Liver (tissue), 3 donors: ENCODE data around the gene C6orf89.

ENCODE experiments used
- EGR1 ChIP-seq, 2 donors: IDR thresholded peaks; 2 replicates each; pipeline ENCODE4 v1.6.1; 2016 to 2018; ENCODE audit warnings: antibody characterized with exemption in 2 of 2, low read depth in 2 of 2
- GABPA ChIP-seq, 2 donors: IDR thresholded peaks in 1 of 2; conservative IDR thresholded peaks in 1 of 2; 2 replicates each; pipeline ENCODE4 v1.6.1; 2016; ENCODE audit warnings: antibody characterized with exemption in 2 of 2, mild to moderate bottlenecking in 1 of 2, moderate library complexity in 1 of 2
- HNF4A ChIP-seq, 2 donors: conservative IDR thresholded peaks; 2 replicates each; pipeline ENCODE4 v1.6.1; 2016; ENCODE audit warnings: antibody characterized with exemption in 2 of 2, mild to moderate bottlenecking in 2 of 2
- JUND ChIP-seq, 2 donors: IDR thresholded peaks; 2 replicates each; pipeline ENCODE4 v1.6.1; 2016; ENCODE audit warnings: antibody characterized with exemption in 2 of 2
- MAX ChIP-seq: IDR thresholded peaks from 2 replicates; pipeline ENCODE4 v1.6.1; 2016; ENCODE audit warnings: antibody characterized with exemption
- RAD21 ChIP-seq, 2 donors: IDR thresholded peaks; 2 replicates each; pipeline ENCODE4 v1.6.1; 2016; ENCODE audit warnings: antibody characterized with exemption in 2 of 2, mild to moderate bottlenecking in 2 of 2
- RXRA ChIP-seq, 2 donors: IDR thresholded peaks; 2 replicates each; pipeline ENCODE4 v1.6.1; 2017 to 2018; ENCODE audit warnings: antibody characterized with exemption in 2 of 2, mild to moderate bottlenecking in 1 of 2
- SP1 ChIP-seq: IDR thresholded peaks from 2 replicates; pipeline ENCODE4 v1.6.1; 2018; ENCODE audit warnings: antibody characterized with exemption, mild to moderate bottlenecking
- TAF1 ChIP-seq: conservative IDR thresholded peaks from 2 replicates; pipeline ENCODE4 v1.6.1; 2016; ENCODE audit warnings: antibody characterized with exemption, mild to moderate bottlenecking
- YY1 ChIP-seq: IDR thresholded peaks from 2 replicates; pipeline ENCODE4 v1.6.1; 2016; ENCODE audit warnings: antibody characterized with exemption, mild to moderate bottlenecking
- ZBTB33 ChIP-seq: IDR thresholded peaks from 2 replicates; pipeline ENCODE4 v1.6.1; 2016; ENCODE audit warnings: antibody characterized with exemption
- TF ChIP-seq, protein P1 (sequence below): fragments of 150-350 bp; IDR thresholded peaks from 2 replicates; pipeline ENCODE4 v1.5.1; 2017; ENCODE audit warnings: improper control_type of control experiment, low read depth, low read length; ENCODE audit not compliant: missing input control
- TF ChIP-seq, protein P2 (sequence below): IDR thresholded peaks from 2 replicates; pipeline ENCODE4 v1.6.1; 2016; ENCODE audit warnings: antibody characterized with exemption, mild to moderate bottlenecking
- TF ChIP-seq, protein P3 (sequence below): IDR thresholded peaks from 2 replicates; pipeline ENCODE4 v1.6.1; 2016; ENCODE audit warnings: antibody characterized with exemption
- donor health status: healthy.
- donor health status: healthy.

- TF ChIP-seq, protein P1, sequence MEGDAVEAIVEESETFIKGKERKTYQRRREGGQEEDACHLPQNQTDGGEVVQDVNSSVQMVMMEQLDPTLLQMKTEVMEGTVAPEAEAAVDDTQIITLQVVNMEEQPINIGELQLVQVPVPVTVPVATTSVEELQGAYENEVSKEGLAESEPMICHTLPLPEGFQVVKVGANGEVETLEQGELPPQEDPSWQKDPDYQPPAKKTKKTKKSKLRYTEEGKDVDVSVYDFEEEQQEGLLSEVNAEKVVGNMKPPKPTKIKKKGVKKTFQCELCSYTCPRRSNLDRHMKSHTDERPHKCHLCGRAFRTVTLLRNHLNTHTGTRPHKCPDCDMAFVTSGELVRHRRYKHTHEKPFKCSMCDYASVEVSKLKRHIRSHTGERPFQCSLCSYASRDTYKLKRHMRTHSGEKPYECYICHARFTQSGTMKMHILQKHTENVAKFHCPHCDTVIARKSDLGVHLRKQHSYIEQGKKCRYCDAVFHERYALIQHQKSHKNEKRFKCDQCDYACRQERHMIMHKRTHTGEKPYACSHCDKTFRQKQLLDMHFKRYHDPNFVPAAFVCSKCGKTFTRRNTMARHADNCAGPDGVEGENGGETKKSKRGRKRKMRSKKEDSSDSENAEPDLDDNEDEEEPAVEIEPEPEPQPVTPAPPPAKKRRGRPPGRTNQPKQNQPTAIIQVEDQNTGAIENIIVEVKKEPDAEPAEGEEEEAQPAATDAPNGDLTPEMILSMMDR, result no peak
- TF ChIP-seq ZBTB33 (no peak), RAD21 (IDR thresholded peaks at IDR 0.05) (no peak), SP1 (no peak), GABPA (IDR thresholded peaks at IDR 0.05 in 1 of 2, conservative IDR thresholded peaks at IDR 0.05 in 1 of 2) (no peak), TAF1 (no peak), EGR1 (IDR thresholded peaks at IDR 0.05; ENCODE audit: low read depth in 2 of 2) (no peak), YY1 (no peak), MAX (no peak), JUND (IDR thresholded peaks at IDR 0.05) (no peak), HNF4A (conservative IDR thresholded peaks at IDR 0.05) (no peak), RXRA (IDR thresholded peaks at IDR 0.05) (no peak)
- TF ChIP-seq, protein P2, sequence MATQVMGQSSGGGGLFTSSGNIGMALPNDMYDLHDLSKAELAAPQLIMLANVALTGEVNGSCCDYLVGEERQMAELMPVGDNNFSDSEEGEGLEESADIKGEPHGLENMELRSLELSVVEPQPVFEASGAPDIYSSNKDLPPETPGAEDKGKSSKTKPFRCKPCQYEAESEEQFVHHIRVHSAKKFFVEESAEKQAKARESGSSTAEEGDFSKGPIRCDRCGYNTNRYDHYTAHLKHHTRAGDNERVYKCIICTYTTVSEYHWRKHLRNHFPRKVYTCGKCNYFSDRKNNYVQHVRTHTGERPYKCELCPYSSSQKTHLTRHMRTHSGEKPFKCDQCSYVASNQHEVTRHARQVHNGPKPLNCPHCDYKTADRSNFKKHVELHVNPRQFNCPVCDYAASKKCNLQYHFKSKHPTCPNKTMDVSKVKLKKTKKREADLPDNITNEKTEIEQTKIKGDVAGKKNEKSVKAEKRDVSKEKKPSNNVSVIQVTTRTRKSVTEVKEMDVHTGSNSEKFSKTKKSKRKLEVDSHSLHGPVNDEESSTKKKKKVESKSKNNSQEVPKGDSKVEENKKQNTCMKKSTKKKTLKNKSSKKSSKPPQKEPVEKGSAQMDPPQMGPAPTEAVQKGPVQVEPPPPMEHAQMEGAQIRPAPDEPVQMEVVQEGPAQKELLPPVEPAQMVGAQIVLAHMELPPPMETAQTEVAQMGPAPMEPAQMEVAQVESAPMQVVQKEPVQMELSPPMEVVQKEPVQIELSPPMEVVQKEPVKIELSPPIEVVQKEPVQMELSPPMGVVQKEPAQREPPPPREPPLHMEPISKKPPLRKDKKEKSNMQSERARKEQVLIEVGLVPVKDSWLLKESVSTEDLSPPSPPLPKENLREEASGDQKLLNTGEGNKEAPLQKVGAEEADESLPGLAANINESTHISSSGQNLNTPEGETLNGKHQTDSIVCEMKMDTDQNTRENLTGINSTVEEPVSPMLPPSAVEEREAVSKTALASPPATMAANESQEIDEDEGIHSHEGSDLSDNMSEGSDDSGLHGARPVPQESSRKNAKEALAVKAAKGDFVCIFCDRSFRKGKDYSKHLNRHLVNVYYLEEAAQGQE, result no peak
- TF ChIP-seq, protein P3, sequence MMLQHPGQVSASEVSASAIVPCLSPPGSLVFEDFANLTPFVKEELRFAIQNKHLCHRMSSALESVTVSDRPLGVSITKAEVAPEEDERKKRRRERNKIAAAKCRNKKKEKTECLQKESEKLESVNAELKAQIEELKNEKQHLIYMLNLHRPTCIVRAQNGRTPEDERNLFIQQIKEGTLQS, result no peak
Observed at GRCh38 chr6:36893976-36894932, 8.5 kb downstream of the C6orf89 start.
